Ovary (tissue), 9 donors: Measurements from ENCODE around the gene GMEB1. TPM values are rescaled to one million over a fixed set of nuclear protein-coding genes. Genes with fewer than 3 reads are reported as not detected.
A peak's percentile ranks its signal among the peaks of the same experiment; 100 is the strongest.
"Not testable (repeated sequence)": the region's sequence is repeated elsewhere in the genome, so short reads cannot be mapped to it uniquely, and the experiment has no call there.

Experiments
- DNase-seq, 5 donors: peaks; one replicate each; pipeline ENCODE4 v3.0.0-alpha.2; 2019 to 2020
- H3K27ac ChIP-seq, 2 donors: fragments of 200-600 bp; one replicate each; pipeline versions ENCODE4 v1.5.1 to v1.8.0; 2019 to 2022
- H3K27me3 ChIP-seq: fragments of 200-600 bp; one replicate; pipeline ENCODE4 v1.8.0; 2022
- H3K36me3 ChIP-seq: fragments of 200-600 bp; sonication (generic); one replicate; pipeline ENCODE4 v1.5.1; 2019
- H3K4me1 ChIP-seq: one replicate; pipeline ENCODE4 v1.8.1; 2013; ENCODE audit warnings: mild to moderate bottlenecking, moderate library complexity; ENCODE audit not compliant: insufficient read depth
- H3K4me3 ChIP-seq: fragments of 200-600 bp; sonication (generic); one replicate; pipeline ENCODE4 v1.5.1; 2017
- H3K9me3 ChIP-seq, 2 donors: fragments of 200-600 bp in 1 of 2; sonication (generic) in 1 of 2; one replicate each; pipeline versions ENCODE4 v1.5.1 to v1.8.1; 2013 to 2019; ENCODE audit warnings: mild to moderate bottlenecking in 1 of 2, moderate library complexity in 1 of 2
- EP300 ChIP-seq: sonication (generic); formaldehyde crosslinking; IDR thresholded peaks from one replicate; pipeline ENCODE4 v1.6.1; 2017; ENCODE audit warnings: antibody characterized with exemption
- POLR2A ChIP-seq: fragments of 450-650 bp; IDR thresholded peaks from one replicate; pipeline ENCODE4 v1.6.1; 2017; ENCODE audit warnings: antibody characterized with exemption, mild to moderate bottlenecking, moderate library complexity
- WGBS, 3 donors: extraction: QIAGEN DNeasy Blood & Tissue Kit in 1 of 3; methylation state at CpG; one replicate each; pipeline versions ENCODE4 v1.1.5 to v1.1.7; 2013 to 2017; 5-methylcytosine and 5-hydroxymethylcytosine counted together
- intact Hi-C, 4 donors: fragments of 100-400 bp; cut with DNase I; formaldehyde crosslinking; loops; one replicate each; pipeline versions ENCODE4 v1.11.0 to v1.15.1; 2022 to 2023
- polyA plus RNA-seq, 2 donors: library from polyadenylated mRNA; stranded (reverse); fragments of 200-250 nt in 1 of 2; fragments of 350-450 nt in 1 of 2; fragmentation: Illumina TruSeq in 1 of 2; extraction: RNeasy Lipid Tissue Mini Kit (QIAGEN cat#74804) in 1 of 2; gene quantifications; one replicate each; pipeline ENCODE4 v1.2.3, GENCODE V29; 2013 to 2014
- total RNA-seq, 7 donors: library from RNA; depleted of rRNA in 2 of 7; stranded (reverse); fragments of >200 nt in 2 of 7; fragmentation: NEBNext Ultra II Directional in 3 of 7; extraction: Animal tissue kit (Norgen Biotek cat#: 25700) in 3 of 7; gene quantifications; one replicate each; pipeline versions ENCODE4 v1.1.0 to v1.2.4, GENCODE V29; 2016 to 2023
- TF ChIP-seq, protein P1 (sequence below), 3 donors: fragments of 450-650 bp in 2 of 3; fragments of 200-600 bp in 1 of 3; IDR thresholded peaks; one replicate each; pipeline versions ENCODE4 v1.5.1 to v1.8.0; 2016 to 2022; ENCODE audit warnings: antibody characterized with exemption in 3 of 3, mild to moderate bottlenecking in 1 of 3
- donor health status: DM: no; HTN: no; CAD: no; lungs with moderate emphysema.
- donor health status: DM: no; HTN: no; CAD: no.
- donor health status: Bipolar disorder and iron deficiency.
- donor health status: DM: yes; HTN: yes; CAD: no.
- donor health status: DM: no; HTN: no; CAD: no.
- donor health status: DM: yes; HTN: yes; CAD: no.

The GMEB1 gene
- total and polyA plus RNA-seq, 9 donors = 6.3 to 18.3 (median 13.2) TPM

DNA sequence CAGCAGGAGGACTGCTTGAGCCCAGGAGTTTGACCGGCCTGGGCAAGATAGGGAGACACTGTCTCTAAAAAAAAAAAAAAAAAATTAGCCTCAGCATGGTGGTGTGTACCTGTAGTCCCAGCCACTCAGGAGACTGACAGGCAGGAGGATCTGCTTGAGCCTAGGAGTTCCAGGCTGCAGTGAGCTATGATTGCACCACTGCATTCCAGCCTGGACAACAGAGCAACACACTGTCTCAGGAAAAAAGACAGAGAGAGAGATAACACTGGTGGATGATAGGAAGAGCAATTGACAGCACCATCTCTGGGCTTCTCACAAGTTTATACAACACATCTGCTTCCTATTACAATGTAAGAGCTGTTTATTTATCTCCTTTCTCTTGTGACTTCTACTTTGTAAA lies 22.5 kb upstream of the GMEB1 start:
- Histone ChIP-seq H3K27me3 (no peaks in the 10 kb centered on the region), H3K9me3 (no peaks in the 10 kb centered on the region), H3K36me3 (no peaks in the 10 kb centered on the region), H3K4me3 (no peak overlapping the region), H3K27ac (no peak overlapping the region), H3K4me1 (peaks cover 5% of the 10 kb centered on the region)
- WGBS, 3 donors = 77 to 94% (median 90%) methylated on average over 1 of the region's 1 CpG
- intact Hi-C loops = no loop called here
- DNase-seq = no peak
- no peak for TF ChIP-seq POLR2A

DNA sequence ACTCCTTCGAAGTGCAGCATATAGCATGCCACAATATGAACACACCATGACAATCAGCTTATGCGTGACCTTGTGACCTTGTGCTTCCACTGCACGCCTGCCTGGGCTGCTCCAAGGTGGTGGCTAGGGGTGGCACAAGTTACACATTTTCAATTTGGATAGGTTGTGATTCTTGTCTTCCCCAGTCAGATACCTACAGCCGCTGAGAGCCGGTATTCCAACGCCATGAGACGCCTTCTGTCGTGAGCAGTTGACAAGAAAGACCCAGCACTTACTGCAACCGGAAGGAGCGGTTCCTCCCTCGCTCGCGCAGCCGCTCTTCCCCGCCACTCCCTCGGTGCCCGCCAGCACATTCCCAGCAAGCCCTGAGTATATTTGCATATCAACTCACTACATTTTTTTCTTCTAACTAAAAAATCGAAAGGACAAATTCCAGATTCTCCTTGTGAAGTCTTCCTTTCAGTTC lies 20.5 kb upstream of the GMEB1 start:
- intact Hi-C loops = no loop called here
- WGBS, 3 donors = 2 to 3% (median 2%) methylated on average over 18 of the region's 18 CpGs
- Histone ChIP-seq H3K36me3 (no peaks in the 10 kb centered on the region), H3K4me3 (peak overlapping the region; percentile 49), H3K27ac (peak overlapping the region; percentile 60 to 88), H3K9me3 (no peaks in the 10 kb centered on the region), H3K27me3 (no peaks in the 10 kb centered on the region), H3K4me1 (peaks cover 2% of the 10 kb centered on the region)
- peak; percentile 88 to 92 (median 89) for DNase-seq
- TF ChIP-seq EP300 (no peak), POLR2A (no peak)
- TF ChIP-seq, protein P1, sequence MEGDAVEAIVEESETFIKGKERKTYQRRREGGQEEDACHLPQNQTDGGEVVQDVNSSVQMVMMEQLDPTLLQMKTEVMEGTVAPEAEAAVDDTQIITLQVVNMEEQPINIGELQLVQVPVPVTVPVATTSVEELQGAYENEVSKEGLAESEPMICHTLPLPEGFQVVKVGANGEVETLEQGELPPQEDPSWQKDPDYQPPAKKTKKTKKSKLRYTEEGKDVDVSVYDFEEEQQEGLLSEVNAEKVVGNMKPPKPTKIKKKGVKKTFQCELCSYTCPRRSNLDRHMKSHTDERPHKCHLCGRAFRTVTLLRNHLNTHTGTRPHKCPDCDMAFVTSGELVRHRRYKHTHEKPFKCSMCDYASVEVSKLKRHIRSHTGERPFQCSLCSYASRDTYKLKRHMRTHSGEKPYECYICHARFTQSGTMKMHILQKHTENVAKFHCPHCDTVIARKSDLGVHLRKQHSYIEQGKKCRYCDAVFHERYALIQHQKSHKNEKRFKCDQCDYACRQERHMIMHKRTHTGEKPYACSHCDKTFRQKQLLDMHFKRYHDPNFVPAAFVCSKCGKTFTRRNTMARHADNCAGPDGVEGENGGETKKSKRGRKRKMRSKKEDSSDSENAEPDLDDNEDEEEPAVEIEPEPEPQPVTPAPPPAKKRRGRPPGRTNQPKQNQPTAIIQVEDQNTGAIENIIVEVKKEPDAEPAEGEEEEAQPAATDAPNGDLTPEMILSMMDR (IDR thresholded peaks at IDR 0.05) = no peak

DNA sequence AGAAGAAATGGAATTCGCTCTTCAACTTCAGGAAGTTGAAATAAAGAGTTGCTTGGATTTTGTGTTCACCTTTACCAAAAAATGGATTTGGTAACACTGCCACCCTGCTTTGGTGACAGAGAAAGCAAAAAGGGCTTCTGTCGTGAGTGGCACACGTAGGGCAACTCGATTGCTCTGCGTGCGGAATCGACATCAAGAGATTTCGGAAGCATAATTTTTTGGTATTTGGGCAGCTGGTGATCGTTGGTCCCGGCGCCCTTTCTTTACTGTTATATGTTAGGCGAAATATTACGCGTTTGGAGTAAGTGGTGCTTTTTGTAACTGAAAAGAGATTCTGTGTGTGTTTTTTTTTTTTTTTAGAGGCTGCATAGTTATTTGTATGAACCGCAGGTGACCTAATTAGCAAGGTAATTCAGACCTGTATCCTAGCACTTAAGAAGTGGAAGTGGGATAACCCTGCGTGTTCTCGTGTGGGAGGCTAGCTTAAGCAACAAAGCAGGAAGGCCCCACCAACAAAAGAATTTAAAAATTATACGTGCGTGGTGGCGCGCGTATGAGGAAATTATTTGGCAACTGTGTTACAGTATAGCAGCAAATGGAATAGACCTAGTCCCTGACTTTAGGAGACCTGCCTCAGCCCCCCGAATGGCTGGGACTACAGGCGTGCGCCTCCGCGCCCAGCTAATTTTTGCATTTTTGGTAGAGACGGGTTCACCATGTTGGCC lies 19.9 kb upstream of the GMEB1 start, which contains the start of gene RNU11:
Gene RNU11 (plus strand): TSS at position 127 of the 725 bp plus-strand sequence.
- H3K4me1 ChIP-seq = peaks cover 2% of the 10 kb centered on the region
- H3K4me3 ChIP-seq = peak within 1 kb of the TSS; percentile 49
- H3K27me3 ChIP-seq = no peaks in the 10 kb centered on the region
- WGBS, 3 donors = 1% methylated on average over 28 of the region's 28 CpGs
- H3K36me3 ChIP-seq = no peaks in the 10 kb centered on the region
- intact Hi-C loops = no loop called here
- TF ChIP-seq, protein P1 (IDR thresholded peaks at IDR 0.05) = no peak
- TF ChIP-seq POLR2A = peak; percentile 99
- TF ChIP-seq EP300 = peak; percentile 49
- H3K9me3 ChIP-seq = no peaks in the 10 kb centered on the region
- H3K27ac ChIP-seq = peak within 1 kb of the TSS; percentile 60 to 88
- DNase-seq = peak; percentile 81 to 93 (median 86)

DNA sequence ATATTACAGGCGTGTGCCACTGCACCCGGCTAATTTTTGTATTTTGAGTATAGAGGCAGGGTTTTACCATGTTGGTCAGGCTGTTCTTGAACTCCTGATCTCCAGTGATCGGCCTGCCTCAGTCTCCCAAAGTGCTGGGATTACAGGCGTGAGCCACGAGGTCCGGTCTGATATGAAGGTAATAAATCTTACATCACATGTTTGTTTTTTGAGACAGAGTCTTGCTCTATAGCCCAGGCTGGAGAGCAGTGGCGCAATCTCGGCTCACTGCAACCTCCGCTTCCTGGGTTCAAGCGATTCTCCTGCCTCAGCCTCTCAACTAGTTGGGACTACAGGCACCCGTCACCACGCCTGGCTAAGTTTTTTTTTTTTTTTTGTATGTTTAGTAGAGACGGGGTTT lies 15.5 kb upstream of the GMEB1 start:
- DNase-seq, H3K4me1 ChIP-seq, H3K9me3 ChIP-seq, H3K27me3 ChIP-seq, H3K27ac ChIP-seq, H3K4me3 ChIP-seq, H3K36me3 ChIP-seq: not testable (repeated sequence)
- WGBS, 3 donors = 79 to 82% (median 82%) methylated on average over 13 of the region's 13 CpGs
- intact Hi-C loops = loop anchor here in 1 of 4 donors (10.0 kb wide), 1 partner anchor 82 kb away; the partner anchor contains the start of gene YTHDF2

DNA sequence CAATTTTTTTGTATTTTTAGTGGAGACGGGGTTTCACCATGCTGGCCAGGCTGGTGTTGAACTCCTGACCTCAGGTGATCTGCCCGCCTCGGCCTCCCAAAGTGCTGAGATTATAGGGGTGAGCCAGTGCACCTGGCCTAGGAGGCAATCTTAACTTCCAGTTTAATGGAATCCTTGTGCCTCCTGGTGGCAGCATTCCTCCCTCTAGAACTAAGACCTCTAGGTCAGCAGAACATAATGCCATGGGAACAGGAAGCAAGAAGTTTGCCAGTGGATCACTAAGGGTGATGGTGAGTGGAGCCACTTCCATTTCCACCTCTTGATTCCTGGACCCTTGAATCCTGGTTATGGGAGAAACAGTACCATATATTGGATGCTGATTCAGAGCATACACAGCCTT lies 14.7 kb upstream of the GMEB1 start:
- H3K4me1 ChIP-seq, DNase-seq, H3K9me3 ChIP-seq, H3K4me3 ChIP-seq, H3K27ac ChIP-seq, H3K27me3 ChIP-seq, H3K36me3 ChIP-seq: not testable (repeated sequence)
- 56 to 63% (median 56%) methylated on average over 3 of the region's 3 CpGs for WGBS, 3 donors
- intact Hi-C loops = loop anchor here in 1 of 4 donors (10.0 kb wide), 1 partner anchor 81 kb away; the partner anchor contains the start of gene YTHDF2

DNA sequence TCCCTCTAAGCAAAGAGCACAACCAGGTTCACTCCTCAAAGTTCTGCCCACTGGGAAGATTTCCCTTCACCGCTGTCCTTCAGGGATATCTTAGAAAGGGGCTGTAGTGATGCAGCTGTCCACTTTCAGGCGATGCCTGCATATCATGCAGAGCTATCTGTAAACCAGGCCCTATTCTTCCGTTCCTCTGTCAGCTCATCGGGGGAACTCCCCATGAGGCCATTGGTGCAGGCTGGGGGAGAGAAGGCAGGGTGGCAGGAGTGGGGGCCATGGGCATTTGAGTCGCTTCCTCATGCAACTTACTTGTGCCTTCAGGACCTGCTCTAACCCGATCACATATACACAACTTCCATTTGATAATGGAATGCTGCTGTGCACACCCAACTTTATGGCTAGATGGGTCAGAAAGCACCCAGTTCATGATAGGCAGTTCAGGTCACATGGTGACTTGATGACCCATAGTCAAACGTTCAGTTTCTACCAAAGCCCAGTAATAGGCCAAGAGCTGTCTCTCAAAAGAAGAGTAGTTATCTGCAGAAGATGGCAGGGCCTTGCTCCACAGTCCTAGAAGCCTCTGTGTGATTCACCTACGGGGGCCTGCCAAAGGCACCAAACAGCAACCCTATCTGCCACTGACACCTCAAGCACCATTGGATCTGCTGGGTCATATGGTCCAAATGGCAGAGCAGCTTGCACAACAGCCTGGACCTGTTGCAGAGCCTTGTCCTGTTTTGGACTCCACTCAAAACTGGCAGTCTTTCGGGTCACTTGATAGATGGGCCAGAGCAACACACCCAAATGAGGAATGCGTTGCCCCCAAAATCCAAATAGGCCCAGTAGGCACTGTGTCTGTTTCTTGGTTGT lies 12.9 kb upstream of the GMEB1 start:
- not testable (repeated sequence) for H3K9me3 ChIP-seq, H3K36me3 ChIP-seq, H3K27ac ChIP-seq, H3K27me3 ChIP-seq, H3K4me1 ChIP-seq, H3K4me3 ChIP-seq, DNase-seq
- intact Hi-C loops = loop anchor here in 1 of 4 donors (10.0 kb wide), 1 partner anchor 79 kb away; the partner anchor contains the start of gene YTHDF2
- 77 to 82% (median 81%) methylated on average over 10 of the region's 10 CpGs for WGBS, 3 donors
